Kidney (tissue), 14 donors: Measurements from ENCODE around the gene ENAH. TPM values are rescaled to one million over a fixed set of nuclear protein-coding genes. Genes with fewer than 3 reads are reported as not detected.

Source experiments
- DNase-seq, 5 donors: peaks; one replicate each; pipeline ENCODE4 v3.0.0-alpha.2; 2013 to 2020
- FAIRE-seq: peaks from 2 replicates; lab custom pipeline; 2012; peaks lifted over from hg19 to GRCh38; lab: Jason Lieb, UNC
- H3K27ac ChIP-seq, 2 donors: one replicate each; pipeline ENCODE4 v1.7.0; 2013; ENCODE audit warnings: low read depth in 2 of 2, low read length in 2 of 2, inconsistent platforms in 1 of 2
- H3K27me3 ChIP-seq: one replicate; pipeline ENCODE4 v1.7.1; 2013; ENCODE audit warnings: low read length, inconsistent platforms; ENCODE audit not compliant: control insufficient read depth, insufficient read depth
- H3K36me3 ChIP-seq, 3 donors: one replicate each; pipeline versions ENCODE4 v1.7.0 to v1.7.1; 2013; ENCODE audit warnings: low read length in 3 of 3, control low read depth in 1 of 3, inconsistent platforms in 1 of 3; ENCODE audit not compliant: insufficient read depth in 3 of 3, control insufficient read depth in 2 of 3
- H3K4me1 ChIP-seq, 3 donors: one replicate each; pipeline versions ENCODE4 v1.7.0 to v1.7.1; 2013; ENCODE audit warnings: low read length in 3 of 3, inconsistent platforms in 1 of 3, low read depth in 1 of 3; ENCODE audit not compliant: control insufficient read depth in 2 of 3, insufficient read depth in 2 of 3
- H3K4me3 ChIP-seq, 3 donors: one replicate each; pipeline versions ENCODE4 v1.7.0 to v1.8.1; 2013; ENCODE audit warnings: low read length in 3 of 3, control low read depth in 1 of 3, inconsistent platforms in 1 of 3
- H3K9ac ChIP-seq, 3 donors: one replicate each; pipeline versions ENCODE4 v1.7.0 to v1.7.1; 2013; ENCODE audit warnings: low read length in 3 of 3, control low read depth in 1 of 3, inconsistent platforms in 1 of 3
- H3K9me3 ChIP-seq, 3 donors: one replicate each; pipeline versions ENCODE4 v1.7.0 to v1.7.1; 2013; ENCODE audit warnings: low read length in 3 of 3, control low read depth in 1 of 3, inconsistent platforms in 1 of 3; ENCODE audit not compliant: control insufficient read depth in 2 of 3, insufficient read depth in 1 of 3
- intact Hi-C: fragments of 100-400 bp; cut with DNase I; formaldehyde crosslinking; loops from one replicate; pipeline ENCODE4 v1.11.1; 2022
- polyA plus RNA-seq: library from polyadenylated mRNA; stranded (reverse); fragments of 350-450 nt; fragmentation: Illumina TruSeq; extraction: RNeasy Lipid Tissue Mini Kit (QIAGEN cat#74804); gene quantifications from one replicate; pipeline ENCODE4 v1.2.3, GENCODE V29; 2014; ENCODE audit warnings: low read depth, low replicate concordance; ENCODE audit not compliant: insufficient read depth
- total RNA-seq: library from RNA; stranded (reverse); fragmentation: NEBNext Ultra II Directional; extraction: Animal tissue kit (Norgen Biotek cat#: 25700); gene quantifications from one replicate; pipeline ENCODE4 v1.2.1, GENCODE V29; 2021
- TF ChIP-seq, protein P1 (sequence below): IDR thresholded peaks from 3 replicates; pipeline ENCODE4 v1.5.1; 2012; ENCODE audit warnings: mild to moderate bottlenecking, moderate library complexity, borderline replicate concordance; ENCODE audit not compliant: insufficient read depth; ENCODE audit errors: extremely low read depth
- donor health status: control.
- donor health status: control.
- donor health status: control.
- donor health status: control.
- donor health status: control.
- donor health status: DM: yes; HTN: yes; CAD: no.
- donor health status: Normal renal cell carcinoma (clear cell type).

ENAH gene
- total and polyA plus RNA-seq, 2 donors from 2014 or later = 6.2 to 42.3 TPM

DNA sequence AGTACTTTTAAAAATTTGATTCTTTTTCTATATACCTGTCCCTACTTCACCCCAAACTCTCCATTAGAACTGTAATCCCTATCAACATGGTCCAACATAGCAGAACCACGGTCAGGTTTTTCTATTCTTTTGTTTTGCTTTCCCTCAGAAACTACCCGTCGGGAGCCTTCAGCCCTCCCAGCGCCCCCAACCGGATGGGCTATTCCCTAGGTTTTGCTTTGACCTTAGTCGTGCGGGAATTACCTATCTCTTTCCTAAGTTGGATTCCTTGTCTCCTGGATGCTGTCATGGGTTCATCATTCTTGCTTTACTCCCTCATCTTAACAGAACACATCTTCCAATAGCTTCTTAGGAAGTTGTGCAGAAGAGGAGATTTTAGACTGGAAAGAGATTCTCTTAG lies 127.5 kb downstream of the ENAH start:
- no peaks in the 10 kb centered on the region for H3K4me1 ChIP-seq
- TF ChIP-seq, protein P1, sequence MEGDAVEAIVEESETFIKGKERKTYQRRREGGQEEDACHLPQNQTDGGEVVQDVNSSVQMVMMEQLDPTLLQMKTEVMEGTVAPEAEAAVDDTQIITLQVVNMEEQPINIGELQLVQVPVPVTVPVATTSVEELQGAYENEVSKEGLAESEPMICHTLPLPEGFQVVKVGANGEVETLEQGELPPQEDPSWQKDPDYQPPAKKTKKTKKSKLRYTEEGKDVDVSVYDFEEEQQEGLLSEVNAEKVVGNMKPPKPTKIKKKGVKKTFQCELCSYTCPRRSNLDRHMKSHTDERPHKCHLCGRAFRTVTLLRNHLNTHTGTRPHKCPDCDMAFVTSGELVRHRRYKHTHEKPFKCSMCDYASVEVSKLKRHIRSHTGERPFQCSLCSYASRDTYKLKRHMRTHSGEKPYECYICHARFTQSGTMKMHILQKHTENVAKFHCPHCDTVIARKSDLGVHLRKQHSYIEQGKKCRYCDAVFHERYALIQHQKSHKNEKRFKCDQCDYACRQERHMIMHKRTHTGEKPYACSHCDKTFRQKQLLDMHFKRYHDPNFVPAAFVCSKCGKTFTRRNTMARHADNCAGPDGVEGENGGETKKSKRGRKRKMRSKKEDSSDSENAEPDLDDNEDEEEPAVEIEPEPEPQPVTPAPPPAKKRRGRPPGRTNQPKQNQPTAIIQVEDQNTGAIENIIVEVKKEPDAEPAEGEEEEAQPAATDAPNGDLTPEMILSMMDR = no peak
- H3K9ac ChIP-seq = no peak overlapping the region
- intact Hi-C loops = no loop called here
- no peaks in the 10 kb centered on the region for H3K27me3 ChIP-seq
- H3K27ac ChIP-seq = no peak overlapping the region
- no peak overlapping the region for H3K4me3 ChIP-seq
- H3K9me3 ChIP-seq = no peaks in the 10 kb centered on the region
- H3K36me3 ChIP-seq = peaks cover 0 to 2% (median 0%) of the 10 kb centered on the region in 3 donors
- FAIRE-seq = no peak
- no peak for DNase-seq

DNA sequence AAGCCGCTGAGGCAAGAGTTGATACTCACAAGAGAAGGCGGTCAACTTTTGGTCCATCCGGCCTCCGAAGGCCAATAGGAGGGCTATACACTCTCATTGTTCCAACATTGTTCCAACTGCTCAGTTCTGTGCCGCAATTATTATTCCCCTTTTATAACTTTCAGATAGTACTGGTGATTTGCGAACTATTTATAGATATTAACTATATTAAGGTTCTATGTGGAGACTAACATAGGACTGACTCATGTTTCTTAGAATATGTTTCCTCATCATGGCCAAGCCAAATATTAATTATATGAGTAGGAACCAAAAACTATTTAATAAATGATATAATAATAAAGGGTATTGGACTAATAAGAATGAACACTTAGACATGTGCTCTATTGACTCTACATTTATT lies 128.4 kb downstream of the ENAH start:
- no peaks in the 10 kb centered on the region for H3K27me3 ChIP-seq
- DNase-seq (no peak), FAIRE-seq (no peak)
- H3K36me3 ChIP-seq = no peaks in the 10 kb centered on the region
- intact Hi-C loops = no loop called here
- H3K9me3 ChIP-seq = no peaks in the 10 kb centered on the region
- TF ChIP-seq, protein P1 = no peak
- no peaks in the 10 kb centered on the region for H3K4me1 ChIP-seq
- H3K27ac ChIP-seq = no peak overlapping the region
- no peak overlapping the region for H3K9ac ChIP-seq
- H3K4me3 ChIP-seq = no peak overlapping the region

DNA sequence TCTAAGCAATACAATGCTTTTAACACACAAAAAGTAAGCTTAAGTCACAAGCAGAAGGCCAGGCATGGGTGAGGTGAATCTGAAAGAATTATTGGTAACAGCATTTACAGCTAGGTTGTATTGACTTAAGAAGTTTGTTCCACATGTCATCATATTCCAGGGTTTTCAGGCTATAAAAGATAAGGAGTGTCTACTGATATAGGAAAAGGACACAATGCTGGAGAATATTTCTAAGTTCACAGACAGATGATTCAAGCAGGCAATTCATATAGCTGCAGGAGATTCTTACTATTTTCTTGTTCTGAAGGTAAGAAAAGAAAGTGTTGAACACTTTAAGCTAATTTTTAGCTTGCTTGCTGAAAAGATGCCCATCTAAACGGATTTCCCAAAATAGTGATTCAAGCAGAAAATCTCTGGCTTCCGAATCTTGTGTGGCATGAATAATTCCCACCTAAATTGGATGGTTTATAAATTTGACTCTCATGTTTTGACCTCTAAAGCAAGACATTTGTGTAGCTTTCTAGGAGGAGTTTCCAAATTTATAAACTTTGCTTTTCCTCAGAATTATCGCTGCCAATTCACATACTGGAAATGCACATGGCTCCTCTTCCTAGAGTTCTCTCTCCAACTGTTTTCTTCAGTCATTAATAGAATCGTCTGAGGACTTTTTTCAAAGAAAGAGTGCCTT lies 129.5 kb downstream of the ENAH start:
- H3K27ac ChIP-seq = no peak overlapping the region
- intact Hi-C loops = no loop called here
- no peaks in the 10 kb centered on the region for H3K36me3 ChIP-seq
- no peak for FAIRE-seq
- no peaks in the 10 kb centered on the region for H3K9me3 ChIP-seq
- DNase-seq = no peak
- no peaks in the 10 kb centered on the region for H3K27me3 ChIP-seq
- TF ChIP-seq, protein P1 = no peak
- H3K4me1 ChIP-seq = no peaks in the 10 kb centered on the region
- H3K4me3 ChIP-seq = no peak overlapping the region
- no peak overlapping the region for H3K9ac ChIP-seq
